ENCODE data around the gene TNNC2. TPM values are rescaled to one million over a fixed set of nuclear protein-coding genes. Genes with fewer than 3 reads are reported as not detected.
A peak's percentile ranks its signal among the peaks of the same experiment; 100 is the strongest.

TNNC2 gene
- total and polyA plus RNA-seq, 2 of the 13 experiments (the other 11 are each of a cell fraction or from before 2014, with no cell fraction given), result 1.8 to 4.7 TPM

DNA sequence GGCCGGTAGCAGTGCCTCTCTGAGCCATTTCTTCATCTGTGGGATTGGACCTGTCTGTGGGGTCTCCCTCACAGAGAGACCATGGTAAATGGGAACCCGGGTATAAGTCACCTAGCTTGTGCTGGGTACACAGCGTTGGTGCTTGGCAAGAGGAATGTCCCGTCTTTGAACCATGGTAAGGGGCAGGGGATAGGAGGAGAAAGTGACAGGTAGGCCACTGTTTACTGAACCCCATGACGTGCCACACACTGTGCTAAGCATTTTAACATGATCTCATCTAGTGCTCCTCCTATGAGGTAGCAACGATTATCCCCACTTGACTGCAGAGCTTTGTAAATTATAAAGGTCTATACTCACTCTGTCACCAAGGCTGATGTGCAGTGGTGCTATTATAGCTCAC is 600 bp upstream of the TNNC2 start:
- no peaks in the 10 kb centered on the region for H4K20me1 ChIP-seq (ENCODE audit: insufficient read depth, low read length)
- in situ Hi-C loops (cut with HindIII; ENCODE audit: extremely low pct_ligation_motif_present, low pct_unique_long_range_greater_than_20kb) (loop anchor here (5.0 kb wide), 1 partner anchor 120 kb away; no protein-coding TSS in a partner anchor), intact Hi-C loops (cut with micrococcal nuclease; ENCODE audit: unreplicated experiment) (no loop called here)
- no peaks in the 10 kb centered on the region for H3K9me3 ChIP-seq (ENCODE audit: low read length)
- no peak overlapping the region for H3K4me3 ChIP-seq (replicated peaks in 1 of 3; ENCODE audit: insufficient read depth in 1 of 3, low read depth in 2 of 3, low read length in 3 of 3)
- 51% methylated on average over 6 of the region's 6 CpGs for WGBS (ENCODE audit: low lambda C conversion rate)
- peak overlapping the region; percentile 77; the same call in 1 of the 2 replicates for H3K4me2 ChIP-seq (ENCODE audit: low read depth, low read length)
- no peak overlapping the region for H2AFZ ChIP-seq (ENCODE audit: low read length)
- H3K27ac ChIP-seq (ENCODE audit: extremely low read length, insufficient read depth, low read length), result no peak overlapping the region
- peaks cover 81% of the 10 kb centered on the region for H3K4me1 ChIP-seq (ENCODE audit: insufficient read depth, low read length)
- H3K79me2 ChIP-seq (ENCODE audit: insufficient read depth, low read length), result no peaks in the 10 kb centered on the region
- DNase-seq (ENCODE audit: low spot score), result no peak
- no peaks in the 10 kb centered on the region for H3K36me3 ChIP-seq (replicated peaks in 1 of 2; ENCODE audit: control insufficient read depth in 1 of 2, insufficient read depth in 2 of 2, low read length in 2 of 2)
- ATAC-seq, result no peak
- no peak for FAIRE-seq
- no TSS peak for BruUV-seq (replicated peaks)
- ChIA-PET POLR2A (interaction anchor here (0.7 to 1.5 kb wide), 5 partner anchors 14 to 107 kb away, joined by 3 to 9 read pairs (median 3); partner anchors contain the start of genes CTSA, DNTTIP1, NEURL2 and PCIF1), CTCF (ENCODE audit: low intra/inter-chr PET ratio, low total read pairs) (no interaction called here)
- H3K9ac ChIP-seq (ENCODE audit: insufficient read depth, low read depth, low read length), result no peak overlapping the region
- H3K27me3 ChIP-seq (ENCODE audit: control insufficient read depth in 1 of 2, insufficient read depth in 2 of 2, low read length in 2 of 2), result no peaks in the 10 kb centered on the region
- TF ChIP-seq HDAC6 (IDR thresholded peaks at IDR 0.05; ENCODE audit: low read depth, low read length) (no peak), ZNF124 (CRISPR knock-in tag; IDR thresholded peaks at IDR 0.05) (no peak), KDM5A (IDR thresholded peaks at IDR 0.05; ENCODE audit: borderline replicate concordance, low read length) (no peak), MAZ (IDR thresholded peaks at IDR 0.05; ENCODE audit: borderline replicate concordance, low read depth, low read length) (no peak), MAZ (CRISPR knock-in tag; IDR thresholded peaks at IDR 0.05; ENCODE audit: low read depth) (no peak), ZNF513 (CRISPR knock-in tag; conservative IDR thresholded peaks at IDR 0.05) (no peak), ZNF337 (CRISPR knock-in tag; IDR thresholded peaks at IDR 0.05; ENCODE audit: borderline replicate concordance, low read depth) (no peak), ZNF407 (CRISPR knock-in tag; IDR thresholded peaks at IDR 0.05; ENCODE audit: not compliant biosample characterization) (no peak), GABPA (IDR thresholded peaks at IDR 0.05; ENCODE audit: low read depth, low read length) (no peak), GABPA (CRISPR knock-in tag; IDR thresholded peaks at IDR 0.05; ENCODE audit: low read depth) (no peak), ZNF768 (CRISPR knock-in tag; IDR thresholded peaks at IDR 0.05) (peak; percentile 56; the same call in 1 of the 2 replicates), CCDC6 (CRISPR knock-in tag; IDR thresholded peaks at IDR 0.05) (no peak), ZMYM4 (CRISPR knock-in tag; IDR thresholded peaks at IDR 0.05) (no peak), ZSCAN30 (CRISPR knock-in tag; IDR thresholded peaks at IDR 0.05) (no peak), ARNTL (CRISPR knock-in tag; IDR thresholded peaks at IDR 0.05) (no peak), SETDB1 (CRISPR knock-in tag; IDR thresholded peaks at IDR 0.05; ENCODE audit: borderline replicate concordance) (no peak)
